ENCODE measurements around the gene NDUFAF2. TPM values are rescaled to one million over a fixed set of nuclear protein-coding genes. Genes with fewer than 3 reads are reported as not detected.
"Not testable (repeated sequence)": the region's sequence is repeated elsewhere in the genome, so short reads cannot be mapped to it uniquely, and the experiment has no call there.

Gene NDUFAF2
- total and polyA plus RNA-seq, 4 donors: 12.2 to 68.8 (median 29.8) TPM

- TF ChIP-seq CTCF (IDR thresholded peaks at IDR 0.05; ENCODE audit: control extremely low read depth, extremely low read depth): no peak
- peaks cover 0 to 2% (median 0%) of the 10 kb centered on the region in 4 donors for H3K9me3 ChIP-seq (ENCODE audit: control insufficient read depth in 4 of 4, insufficient read depth in 3 of 4, low read length in 3 of 4)
- peaks cover 0 to 6% (median 0%) of the 10 kb centered on the region in 5 donors for H3K4me1 ChIP-seq (ENCODE audit: control insufficient read depth in 5 of 5, insufficient read depth in 5 of 5, low read length in 5 of 5)
- H3K27me3 ChIP-seq (ENCODE audit: control insufficient read depth in 3 of 3, insufficient read depth in 3 of 3, low read length in 2 of 3): no peaks in the 10 kb centered on the region
- H3K36me3 ChIP-seq (ENCODE audit: control insufficient read depth in 4 of 4, insufficient read depth in 4 of 4, low read length in 4 of 4): no peaks in the 10 kb centered on the region
- H3K27ac ChIP-seq (ENCODE audit: low read depth in 1 of 2, low read length in 1 of 2): no peak overlapping the region
- no peak for DNase-seq
- 73 to 77% methylated on average over 1 of the region's 1 CpG for WGBS, 2 donors
- no peak overlapping the region for H3K4me3 ChIP-seq
- no peak overlapping the region for H3K9ac ChIP-seq (ENCODE audit: insufficient read depth in 1 of 2, low read length in 2 of 2)
- no peak for ATAC-seq (ENCODE audit: insufficient read depth, low FRiP score)
These were observed 34.0 kb downstream of the NDUFAF2 start for GRCh38 chr5:60978968-60979367.

- WGBS, 2 donors: 89 to 97% methylated on average over 2 of the region's 2 CpGs
- no peak for DNase-seq
- no peak overlapping the region for H3K9ac ChIP-seq (ENCODE audit: insufficient read depth in 1 of 2, low read length in 2 of 2)
- no peak for ATAC-seq (ENCODE audit: insufficient read depth, low FRiP score)
- no peak overlapping the region for H3K27ac ChIP-seq (ENCODE audit: low read depth in 1 of 2, low read length in 1 of 2)
- H3K4me1 ChIP-seq (ENCODE audit: control insufficient read depth in 5 of 5, insufficient read depth in 5 of 5, low read length in 5 of 5): peaks cover 0 to 6% (median 0%) of the 10 kb centered on the region in 5 donors
- peaks cover 0 to 2% (median 0%) of the 10 kb centered on the region in 4 donors for H3K9me3 ChIP-seq (ENCODE audit: control insufficient read depth in 4 of 4, insufficient read depth in 3 of 4, low read length in 3 of 4)
- no peaks in the 10 kb centered on the region for H3K36me3 ChIP-seq (ENCODE audit: control insufficient read depth in 4 of 4, insufficient read depth in 4 of 4, low read length in 4 of 4)
- no peaks in the 10 kb centered on the region for H3K27me3 ChIP-seq (ENCODE audit: control insufficient read depth in 3 of 3, insufficient read depth in 3 of 3, low read length in 2 of 3)
- H3K4me3 ChIP-seq: no peak overlapping the region
- no peak for TF ChIP-seq CTCF (IDR thresholded peaks at IDR 0.05; ENCODE audit: control extremely low read depth, extremely low read depth)
These were observed 35.5 kb downstream of the NDUFAF2 start for GRCh38 chr5:60980511-60980910.

- WGBS, 2 donors: 90 to 97% methylated on average over 3 of the region's 3 CpGs
- H3K4me1 ChIP-seq (ENCODE audit: control insufficient read depth in 5 of 5, insufficient read depth in 5 of 5, low read length in 5 of 5); DNase-seq; H3K27me3 ChIP-seq (ENCODE audit: control insufficient read depth in 3 of 3, insufficient read depth in 3 of 3, low read length in 2 of 3); H3K4me3 ChIP-seq; H3K27ac ChIP-seq (ENCODE audit: low read depth in 1 of 2, low read length in 1 of 2); H3K9ac ChIP-seq (ENCODE audit: insufficient read depth in 1 of 2, low read length in 2 of 2); H3K9me3 ChIP-seq (ENCODE audit: control insufficient read depth in 4 of 4, insufficient read depth in 3 of 4, low read length in 3 of 4); ATAC-seq (ENCODE audit: insufficient read depth, low FRiP score); H3K36me3 ChIP-seq (ENCODE audit: control insufficient read depth in 4 of 4, insufficient read depth in 4 of 4, low read length in 4 of 4): not testable (repeated sequence)
These were observed 37.1 kb downstream of the NDUFAF2 start for GRCh38 chr5:60982127-60982526.

GRCh38 chr5:60989790-60990189 is 44.8 kb downstream of the NDUFAF2 start:
- no peak overlapping the region for H3K4me3 ChIP-seq
- H3K9me3 ChIP-seq (ENCODE audit: control insufficient read depth in 4 of 4, insufficient read depth in 3 of 4, low read length in 3 of 4): peaks cover 0 to 15% (median 5%) of the 10 kb centered on the region in 4 donors
- TF ChIP-seq CTCF (IDR thresholded peaks at IDR 0.05; ENCODE audit: control extremely low read depth, extremely low read depth): no peak
- no peak for ATAC-seq (ENCODE audit: insufficient read depth, low FRiP score)
- no peak overlapping the region for H3K27ac ChIP-seq (ENCODE audit: low read depth in 1 of 2, low read length in 1 of 2)
- H3K36me3 ChIP-seq (ENCODE audit: control insufficient read depth in 4 of 4, insufficient read depth in 4 of 4, low read length in 4 of 4): peaks cover 0 to 11% (median 3%) of the 10 kb centered on the region in 4 donors
- H3K27me3 ChIP-seq (ENCODE audit: control insufficient read depth in 3 of 3, insufficient read depth in 3 of 3, low read length in 2 of 3): no peaks in the 10 kb centered on the region
- no peak overlapping the region for H3K9ac ChIP-seq (ENCODE audit: insufficient read depth in 1 of 2, low read length in 2 of 2)
- WGBS, 2 donors: 80 to 93% methylated on average over 4 of the region's 4 CpGs
- H3K4me1 ChIP-seq (ENCODE audit: control insufficient read depth in 5 of 5, insufficient read depth in 5 of 5, low read length in 5 of 5): peaks cover 0 to 4% (median 0%) of the 10 kb centered on the region in 5 donors
- no peak for DNase-seq

All from lung (tissue), 12 donors.